Measurements from ENCODE around the gene MBD3L1.

DNA sequence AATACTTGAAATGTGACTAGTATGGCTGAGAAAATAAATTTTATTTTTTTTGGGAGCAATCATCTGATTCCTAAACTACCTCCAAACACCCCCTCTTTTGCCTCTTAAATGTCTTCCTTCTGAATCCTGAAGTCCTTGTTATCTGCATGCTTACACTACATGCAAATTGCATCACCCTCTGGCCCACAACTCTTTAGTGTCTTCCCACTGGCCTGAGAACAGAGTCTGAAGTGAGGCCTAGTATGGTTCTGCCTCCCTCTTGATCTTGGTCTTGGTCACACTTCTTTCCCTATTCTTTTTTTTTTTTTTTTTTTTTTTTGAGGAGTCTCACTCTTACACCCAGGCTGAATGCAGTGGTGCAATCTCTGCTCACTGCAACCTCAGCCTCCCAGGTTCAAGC, 4.9 kb upstream of the MBD3L1 start:
- TF ChIP-seq, protein P1, sequence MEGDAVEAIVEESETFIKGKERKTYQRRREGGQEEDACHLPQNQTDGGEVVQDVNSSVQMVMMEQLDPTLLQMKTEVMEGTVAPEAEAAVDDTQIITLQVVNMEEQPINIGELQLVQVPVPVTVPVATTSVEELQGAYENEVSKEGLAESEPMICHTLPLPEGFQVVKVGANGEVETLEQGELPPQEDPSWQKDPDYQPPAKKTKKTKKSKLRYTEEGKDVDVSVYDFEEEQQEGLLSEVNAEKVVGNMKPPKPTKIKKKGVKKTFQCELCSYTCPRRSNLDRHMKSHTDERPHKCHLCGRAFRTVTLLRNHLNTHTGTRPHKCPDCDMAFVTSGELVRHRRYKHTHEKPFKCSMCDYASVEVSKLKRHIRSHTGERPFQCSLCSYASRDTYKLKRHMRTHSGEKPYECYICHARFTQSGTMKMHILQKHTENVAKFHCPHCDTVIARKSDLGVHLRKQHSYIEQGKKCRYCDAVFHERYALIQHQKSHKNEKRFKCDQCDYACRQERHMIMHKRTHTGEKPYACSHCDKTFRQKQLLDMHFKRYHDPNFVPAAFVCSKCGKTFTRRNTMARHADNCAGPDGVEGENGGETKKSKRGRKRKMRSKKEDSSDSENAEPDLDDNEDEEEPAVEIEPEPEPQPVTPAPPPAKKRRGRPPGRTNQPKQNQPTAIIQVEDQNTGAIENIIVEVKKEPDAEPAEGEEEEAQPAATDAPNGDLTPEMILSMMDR (IDR thresholded peaks at IDR 0.05), result no peak
- no peak for TF ChIP-seq POLR2A (IDR thresholded peaks at IDR 0.05)
